ENCODE results near the gene METRN.

METRN gene

DNA sequence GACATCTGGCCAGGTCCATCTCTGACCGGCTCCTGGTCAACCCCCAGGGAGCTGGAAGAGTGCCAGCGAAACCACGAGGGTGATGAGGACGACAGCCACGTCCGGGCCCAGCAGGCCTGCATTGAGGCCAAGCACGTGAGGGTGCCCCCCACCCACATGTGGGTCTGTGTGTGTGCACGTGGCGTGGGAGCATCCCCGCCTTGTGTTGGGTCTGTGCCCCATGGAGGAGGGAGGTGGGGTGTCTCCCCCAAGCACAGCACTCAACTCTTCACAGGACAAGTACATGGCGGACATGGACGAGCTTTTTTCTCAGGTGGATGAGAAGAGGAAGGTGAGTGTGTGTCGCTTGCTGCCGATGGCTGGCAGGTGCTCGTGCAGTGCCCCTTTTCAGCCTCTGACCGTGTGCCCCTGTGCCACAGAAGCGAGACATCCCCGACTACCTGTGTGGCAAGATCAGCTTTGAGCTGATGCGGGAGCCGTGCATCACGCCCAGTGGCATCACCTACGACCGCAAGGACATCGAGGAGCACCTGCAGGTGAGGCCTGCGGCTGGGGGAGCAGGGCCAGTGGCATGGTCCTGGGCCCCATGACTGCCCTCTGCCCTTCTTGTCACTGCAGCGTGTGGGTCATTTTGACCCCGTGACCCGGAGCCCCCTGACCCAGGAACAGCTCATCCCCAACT lies 33.0 kb upstream of the METRN start:
- Histone ChIP-seq H3K4me1 (ENCODE audit: control insufficient read depth, insufficient read depth, low read length) (peaks cover 14% of the 10 kb centered on the region; the same call in 1 of the 2 replicates), H3K27ac (ENCODE audit: extremely low read depth, low read depth, low read length) (peak overlapping the region; percentile 97), H3K9me3 (ENCODE audit: control insufficient read depth, insufficient read depth, low read depth, low read length) (no peaks in the 10 kb centered on the region), H3K36me3 (ENCODE audit: control insufficient read depth in 2 of 2, insufficient read depth in 1 of 2, low read length in 2 of 2) (peaks cover 3 to 54% of the 10 kb centered on the region in 2 experiments; a peak in 1 of 3 replicates), H3K4me3 (ENCODE audit: low read depth, low read length) (peak overlapping the region; percentile 82)
- ChIA-PET POLR2A (interaction anchor here (0.6 to 5.4 kb wide), 7 partner anchors 8 to 130 kb away, joined by 3 to 57 read pairs (median 6); partner anchors contain the start of genes ANTKMT, RHOT2 and WDR24), CTCF (interaction anchor here (0.6 to 1.1 kb wide), 5 partner anchors 14 to 376 kb away, joined by 3 to 5 read pairs (median 3); no protein-coding TSS in a partner anchor)
- TF ChIP-seq ZBTB8A (tag by site-specific recombination; IDR thresholded peaks at IDR 0.05) (peak; percentile 77), ZNF202 (tag by site-specific recombination; IDR thresholded peaks at IDR 0.05; ENCODE audit: borderline replicate concordance) (no peak), ZBTB1 (tag by site-specific recombination; IDR thresholded peaks at IDR 0.05) (peak; percentile 23; the same call in 1 of the 2 replicates), ZIC2 (tag by site-specific recombination; IDR thresholded peaks at IDR 0.05) (peak; percentile 88), HOXC10 (CRISPR knock-in tag; IDR thresholded peaks at IDR 0.05) (no peak), ZNF37A (tag by site-specific recombination; IDR thresholded peaks at IDR 0.05) (no peak), GLI2 (tag by site-specific recombination; IDR thresholded peaks at IDR 0.05; ENCODE audit: borderline replicate concordance, low read depth) (no peak), ZNF837 (tag by site-specific recombination; IDR thresholded peaks at IDR 0.05) (peak; percentile 97), ZNF248 (tag by site-specific recombination; IDR thresholded peaks at IDR 0.05) (no peak), GLIS2 (tag by site-specific recombination; IDR thresholded peaks at IDR 0.05) (peak; percentile 96), SP3 (tag by site-specific recombination; IDR thresholded peaks at IDR 0.05) (peak; percentile 13; the same call in 1 of the 2 replicates), SCRT2 (tag by site-specific recombination; IDR thresholded peaks at IDR 0.05) (no peak), EGR2 (tag by site-specific recombination; IDR thresholded peaks at IDR 0.05; ENCODE audit: low read depth) (peak; percentile 90), ZNF658 (tag by site-specific recombination; IDR thresholded peaks at IDR 0.05) (no peak), ZNF561 (tag by site-specific recombination; IDR thresholded peaks at IDR 0.05; ENCODE audit: borderline replicate concordance) (0 out of 2 replicates have a peak, but pooled peaks have one; percentile 54), GLIS1 (tag by site-specific recombination; IDR thresholded peaks at IDR 0.05) (peak; percentile 87), ZNF184 (tag by site-specific recombination; IDR thresholded peaks at IDR 0.05) (peak; percentile 7; the same call in 1 of the 2 replicates), ZFP69B (tag by site-specific recombination; IDR thresholded peaks at IDR 0.05) (peak; percentile 80), WT1 (tag by site-specific recombination; IDR thresholded peaks at IDR 0.05) (peak; percentile 43; the same call in 1 of the 2 replicates), REPIN1 (tag by site-specific recombination; IDR thresholded peaks at IDR 0.05; ENCODE audit: low read depth) (0 out of 2 replicates have a peak, but pooled peaks have one; percentile 8), ZBTB21 (tag by site-specific recombination; IDR thresholded peaks at IDR 0.05) (0 out of 2 replicates have a peak, but pooled peaks have one; percentile 50), ZBTB7A (tag by site-specific recombination; IDR thresholded peaks at IDR 0.05; ENCODE audit: low read depth) (peak; percentile 79), ZNF548 (tag by site-specific recombination; IDR thresholded peaks at IDR 0.05) (no peak), RBAK (tag by site-specific recombination; IDR thresholded peaks at IDR 0.05) (no peak)
- TF ChIP-seq, protein P1, sequence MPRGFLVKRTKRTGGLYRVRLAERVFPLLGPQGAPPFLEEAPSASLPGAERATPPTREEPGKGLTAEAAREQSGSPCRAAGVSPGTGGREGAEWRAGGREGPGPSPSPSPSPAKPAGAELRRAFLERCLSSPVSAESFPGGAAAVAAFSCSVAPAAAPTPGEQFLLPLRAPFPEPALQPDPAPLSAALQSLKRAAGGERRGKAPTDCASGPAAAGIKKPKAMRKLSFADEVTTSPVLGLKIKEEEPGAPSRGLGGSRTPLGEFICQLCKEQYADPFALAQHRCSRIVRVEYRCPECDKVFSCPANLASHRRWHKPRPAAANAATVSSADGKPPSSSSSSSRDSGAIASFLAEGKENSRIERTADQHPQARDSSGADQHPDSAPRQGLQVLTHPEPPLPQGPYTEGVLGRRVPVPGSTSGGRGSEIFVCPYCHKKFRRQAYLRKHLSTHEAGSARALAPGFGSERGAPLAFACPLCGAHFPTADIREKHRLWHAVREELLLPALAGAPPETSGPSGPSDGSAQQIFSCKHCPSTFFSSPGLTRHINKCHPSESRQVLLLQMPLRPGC (tag by site-specific recombination; IDR thresholded peaks at IDR 0.05): 0 out of 2 replicates have a peak, but pooled peaks have one; percentile 41
- TF ChIP-seq, protein P2, sequence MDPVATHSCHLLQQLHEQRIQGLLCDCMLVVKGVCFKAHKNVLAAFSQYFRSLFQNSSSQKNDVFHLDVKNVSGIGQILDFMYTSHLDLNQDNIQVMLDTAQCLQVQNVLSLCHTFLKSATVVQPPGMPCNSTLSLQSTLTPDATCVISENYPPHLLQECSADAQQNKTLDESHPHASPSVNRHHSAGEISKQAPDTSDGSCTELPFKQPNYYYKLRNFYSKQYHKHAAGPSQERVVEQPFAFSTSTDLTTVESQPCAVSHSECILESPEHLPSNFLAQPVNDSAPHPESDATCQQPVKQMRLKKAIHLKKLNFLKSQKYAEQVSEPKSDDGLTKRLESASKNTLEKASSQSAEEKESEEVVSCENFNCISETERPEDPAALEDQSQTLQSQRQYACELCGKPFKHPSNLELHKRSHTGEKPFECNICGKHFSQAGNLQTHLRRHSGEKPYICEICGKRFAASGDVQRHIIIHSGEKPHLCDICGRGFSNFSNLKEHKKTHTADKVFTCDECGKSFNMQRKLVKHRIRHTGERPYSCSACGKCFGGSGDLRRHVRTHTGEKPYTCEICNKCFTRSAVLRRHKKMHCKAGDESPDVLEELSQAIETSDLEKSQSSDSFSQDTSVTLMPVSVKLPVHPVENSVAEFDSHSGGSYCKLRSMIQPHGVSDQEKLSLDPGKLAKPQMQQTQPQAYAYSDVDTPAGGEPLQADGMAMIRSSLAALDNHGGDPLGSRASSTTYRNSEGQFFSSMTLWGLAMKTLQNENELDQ (tag by site-specific recombination; IDR thresholded peaks at IDR 0.05; ENCODE audit: low read depth): no peak
- TF ChIP-seq, protein P3, sequence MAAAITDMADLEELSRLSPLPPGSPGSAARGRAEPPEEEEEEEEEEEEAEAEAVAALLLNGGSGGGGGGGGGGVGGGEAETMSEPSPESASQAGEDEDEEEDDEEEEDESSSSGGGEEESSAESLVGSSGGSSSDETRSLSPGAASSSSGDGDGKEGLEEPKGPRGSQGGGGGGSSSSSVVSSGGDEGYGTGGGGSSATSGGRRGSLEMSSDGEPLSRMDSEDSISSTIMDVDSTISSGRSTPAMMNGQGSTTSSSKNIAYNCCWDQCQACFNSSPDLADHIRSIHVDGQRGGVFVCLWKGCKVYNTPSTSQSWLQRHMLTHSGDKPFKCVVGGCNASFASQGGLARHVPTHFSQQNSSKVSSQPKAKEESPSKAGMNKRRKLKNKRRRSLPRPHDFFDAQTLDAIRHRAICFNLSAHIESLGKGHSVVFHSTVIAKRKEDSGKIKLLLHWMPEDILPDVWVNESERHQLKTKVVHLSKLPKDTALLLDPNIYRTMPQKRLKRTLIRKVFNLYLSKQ (tag by site-specific recombination; IDR thresholded peaks at IDR 0.05; ENCODE audit: borderline replicate concordance): no peak
- TF ChIP-seq, protein P4, sequence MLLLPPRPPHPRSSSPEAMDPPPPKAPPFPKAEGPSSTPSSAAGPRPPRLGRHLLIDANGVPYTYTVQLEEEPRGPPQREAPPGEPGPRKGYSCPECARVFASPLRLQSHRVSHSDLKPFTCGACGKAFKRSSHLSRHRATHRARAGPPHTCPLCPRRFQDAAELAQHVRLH (tag by site-specific recombination; IDR thresholded peaks at IDR 0.05): peak; percentile 32; the same call in 1 of the 2 replicates
- TF ChIP-seq, protein P5, sequence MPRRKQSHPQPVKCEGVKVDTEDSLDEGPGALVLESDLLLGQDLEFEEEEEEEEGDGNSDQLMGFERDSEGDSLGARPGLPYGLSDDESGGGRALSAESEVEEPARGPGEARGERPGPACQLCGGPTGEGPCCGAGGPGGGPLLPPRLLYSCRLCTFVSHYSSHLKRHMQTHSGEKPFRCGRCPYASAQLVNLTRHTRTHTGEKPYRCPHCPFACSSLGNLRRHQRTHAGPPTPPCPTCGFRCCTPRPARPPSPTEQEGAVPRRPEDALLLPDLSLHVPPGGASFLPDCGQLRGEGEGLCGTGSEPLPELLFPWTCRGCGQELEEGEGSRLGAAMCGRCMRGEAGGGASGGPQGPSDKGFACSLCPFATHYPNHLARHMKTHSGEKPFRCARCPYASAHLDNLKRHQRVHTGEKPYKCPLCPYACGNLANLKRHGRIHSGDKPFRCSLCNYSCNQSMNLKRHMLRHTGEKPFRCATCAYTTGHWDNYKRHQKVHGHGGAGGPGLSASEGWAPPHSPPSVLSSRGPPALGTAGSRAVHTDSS (tag by site-specific recombination; IDR thresholded peaks at IDR 0.05): peak; percentile 65

Data from HEK293 (cell line).